Upper lobe of left lung (tissue), 4 donors: Measurements from ENCODE around the gene NUDT3.

Source experiments
- EP300 ChIP-seq, 4 donors: sonication (generic); formaldehyde crosslinking; IDR thresholded peaks; one replicate each; pipeline ENCODE4 v1.5.1; 2017; ENCODE audit warnings: antibody characterized with exemption in 4 of 4, control low read depth in 2 of 4
- POLR2A ChIP-seq, 4 donors: fragments of 450-650 bp; IDR thresholded peaks; one replicate each; pipeline ENCODE4 v1.5.1; 2016 to 2017; ENCODE audit warnings: antibody characterized with exemption in 4 of 4, mild to moderate bottlenecking in 2 of 4
- POLR2AphosphoS5 ChIP-seq, 2 donors: sonication (generic); formaldehyde crosslinking; IDR thresholded peaks; one replicate each; pipeline ENCODE4 v1.5.1; 2017; ENCODE audit warnings: antibody characterized with exemption in 2 of 2
- TF ChIP-seq, protein P1 (sequence below), 6 experiments: fragments of 450-650 bp in 4 of 6; fragments of 200-600 bp in 2 of 6; sonication (generic) in 2 of 6; IDR thresholded peaks; one replicate each; pipeline ENCODE4 v1.5.1; 2016 to 2019; ENCODE audit warnings: antibody characterized with exemption in 6 of 6

DNA sequence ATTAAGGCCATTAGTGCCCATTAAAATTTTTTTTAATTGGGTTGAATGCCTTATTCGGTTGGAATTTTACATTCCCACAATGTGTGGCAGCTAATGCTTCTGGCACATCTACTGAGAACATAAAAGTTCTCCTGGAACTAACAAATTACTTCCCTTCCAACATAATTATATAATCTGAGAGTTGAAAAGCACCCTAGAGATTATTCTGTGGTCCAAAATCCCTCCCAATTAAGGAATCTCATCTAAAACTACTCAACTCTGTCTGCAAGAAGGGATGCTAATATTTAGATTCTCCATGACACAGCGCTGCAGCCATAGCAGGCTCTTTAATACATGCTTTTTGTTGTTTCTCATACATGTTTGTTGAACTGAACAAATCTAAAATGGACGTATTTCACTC lies 4.0 kb downstream of the NUDT3 start:
- TF ChIP-seq, protein P1, sequence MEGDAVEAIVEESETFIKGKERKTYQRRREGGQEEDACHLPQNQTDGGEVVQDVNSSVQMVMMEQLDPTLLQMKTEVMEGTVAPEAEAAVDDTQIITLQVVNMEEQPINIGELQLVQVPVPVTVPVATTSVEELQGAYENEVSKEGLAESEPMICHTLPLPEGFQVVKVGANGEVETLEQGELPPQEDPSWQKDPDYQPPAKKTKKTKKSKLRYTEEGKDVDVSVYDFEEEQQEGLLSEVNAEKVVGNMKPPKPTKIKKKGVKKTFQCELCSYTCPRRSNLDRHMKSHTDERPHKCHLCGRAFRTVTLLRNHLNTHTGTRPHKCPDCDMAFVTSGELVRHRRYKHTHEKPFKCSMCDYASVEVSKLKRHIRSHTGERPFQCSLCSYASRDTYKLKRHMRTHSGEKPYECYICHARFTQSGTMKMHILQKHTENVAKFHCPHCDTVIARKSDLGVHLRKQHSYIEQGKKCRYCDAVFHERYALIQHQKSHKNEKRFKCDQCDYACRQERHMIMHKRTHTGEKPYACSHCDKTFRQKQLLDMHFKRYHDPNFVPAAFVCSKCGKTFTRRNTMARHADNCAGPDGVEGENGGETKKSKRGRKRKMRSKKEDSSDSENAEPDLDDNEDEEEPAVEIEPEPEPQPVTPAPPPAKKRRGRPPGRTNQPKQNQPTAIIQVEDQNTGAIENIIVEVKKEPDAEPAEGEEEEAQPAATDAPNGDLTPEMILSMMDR (IDR thresholded peaks at IDR 0.05): no peak
- no peak for TF ChIP-seq EP300 (IDR thresholded peaks at IDR 0.05)
- TF ChIP-seq POLR2A (IDR thresholded peaks at IDR 0.05): no peak
- TF ChIP-seq POLR2AphosphoS5 (IDR thresholded peaks at IDR 0.05): no peak
